C4-2B (cell line): ENCODE data around the gene FOXL3.

Experiments
- H3K27ac ChIP-seq: fragments of 450-650 bp; 2 replicates; pipeline ENCODE4 v1.5.1; 2017
- CTCF ChIP-seq: fragments of 450-650 bp; conservative IDR thresholded peaks from 2 replicates; pipeline ENCODE4 v1.5.1; 2017; ENCODE audit warnings: mild to moderate bottlenecking
- ZFX ChIP-seq: fragments of 450-650 bp; IDR thresholded peaks from 2 replicates; pipeline ENCODE4 v1.6.1; 2017

The FOXL3 gene

GRCh38 chr7:318476-318875 is 28.5 kb downstream of the FOXL3 start:
- H3K27ac ChIP-seq, result peak overlapping the region; percentile 8
- TF ChIP-seq ZFX (no peak), CTCF (no peak)

GRCh38 chr7:318878-319661 is 29.1 kb downstream of the FOXL3 start:
- TF ChIP-seq ZFX (no peak), CTCF (no peak)
- peak overlapping the region; percentile 8 for H3K27ac ChIP-seq

- H3K27ac ChIP-seq, result no peak overlapping the region
- TF ChIP-seq CTCF (no peak), ZFX (no peak)
Measured at GRCh38 chr7:320297-320696, 30.3 kb downstream of the FOXL3 start.

- TF ChIP-seq CTCF, result peak; percentile 95
- TF ChIP-seq ZFX, result no peak
- H3K27ac ChIP-seq, result no peak overlapping the region
Measured at GRCh38 chr7:322111-322671, 32.2 kb downstream of the FOXL3 start.

GRCh38 chr7:322708-323111 is 32.7 kb downstream of the FOXL3 start:
- no peak for TF ChIP-seq CTCF
- TF ChIP-seq ZFX, result no peak
- H3K27ac ChIP-seq, result no peak overlapping the region

GRCh38 chr7:323410-323809 is 33.4 kb downstream of the FOXL3 start:
- H3K27ac ChIP-seq, result no peak overlapping the region
- TF ChIP-seq CTCF (no peak), ZFX (no peak)

- no peak for TF ChIP-seq ZFX
- TF ChIP-seq CTCF, result no peak
- H3K27ac ChIP-seq, result no peak overlapping the region
Measured at GRCh38 chr7:324011-324410, 34.0 kb downstream of the FOXL3 start.
